Spleen (tissue), 7 donors: ENCODE data around the gene ACP3.

Experiments
- CTCF ChIP-seq, 11 experiments: fragments of 200-600 bp in 7 of 11; fragments of 450-650 bp in 4 of 11; sonication (generic) in 4 of 11; IDR thresholded peaks in 8 of 11; conservative IDR thresholded peaks in 3 of 11; 1 replicate in 7 of 11; 2 replicates in 4 of 11; pipeline versions ENCODE4 v1.4.0 to v1.8.0; 2016 to 2021; ENCODE audit warnings: antibody characterized with exemption in 11 of 11, inconsistent platforms in 4 of 11, mild to moderate bottlenecking in 1 of 11
- POLR2A ChIP-seq, 3 donors: fragments of 450-650 bp; IDR thresholded peaks; one replicate each; pipeline ENCODE4 v1.5.1; 2017; ENCODE audit warnings: antibody characterized with exemption in 3 of 3, mild to moderate bottlenecking in 1 of 3
- donor health status: DM: no; HTN: no; CAD: no; lungs with moderate emphysema.
- donor health status: DM: no; HTN: no; CAD: no.
- donor health status: DM: no; HTN: no; CAD: no.

- TF ChIP-seq POLR2A (IDR thresholded peaks at IDR 0.05) (no peak), CTCF (IDR thresholded peaks at IDR 0.05 in 8 of 11, conservative IDR thresholded peaks at IDR 0.05 in 3 of 11) (no peak)
Observed at GRCh38 chr3:132332082-132332481, 14.9 kb downstream of the ACP3 start.
